ENCODE results near the gene ZDHHC1.
"Not testable (repeated sequence)": the region's sequence is repeated elsewhere in the genome, so short reads cannot be mapped to it uniquely, and the experiment has no call there.

The ZDHHC1 gene

GRCh38 chr16:67430504-67430976, 14.3 kb upstream of the ZDHHC1 start:
- no peak for DNase-seq

- no peak for DNase-seq
These were observed 13.7 kb upstream of the ZDHHC1 start for GRCh38 chr16:67429799-67430503.

DNA sequence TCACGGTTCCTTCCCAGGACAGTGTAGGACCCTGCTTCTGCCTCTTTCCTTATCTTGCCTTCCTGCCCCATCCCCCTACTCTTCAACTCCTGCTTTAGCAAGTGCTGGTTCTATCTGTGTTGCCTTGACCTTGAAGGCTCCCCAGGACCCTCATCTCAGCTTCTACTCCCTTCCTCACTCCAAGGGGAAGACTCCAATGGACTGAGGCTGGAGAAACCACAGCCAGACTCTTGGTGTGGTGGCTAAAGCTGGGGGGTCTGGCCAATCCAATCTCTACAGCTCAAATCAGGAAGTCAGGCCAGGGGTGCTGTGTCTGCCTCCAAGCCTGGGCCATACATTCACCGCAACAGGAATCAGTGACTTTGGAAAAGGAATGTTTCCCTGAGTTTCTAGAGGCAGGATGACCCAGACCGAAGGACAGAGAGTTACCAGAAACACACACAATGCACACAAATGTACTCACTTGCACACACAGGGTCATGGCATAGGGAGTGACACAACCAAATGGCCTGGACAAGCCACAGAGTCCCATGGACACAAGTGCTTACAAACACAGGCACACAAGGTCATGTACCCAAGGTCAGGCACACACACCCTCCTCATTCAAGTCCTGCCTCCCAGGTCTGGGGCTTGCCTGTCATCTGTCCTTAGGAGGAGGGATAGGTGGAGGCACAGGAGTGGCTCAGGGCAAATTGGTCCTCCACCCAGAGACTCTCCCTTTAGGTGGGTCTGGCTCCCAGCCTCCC, 12.9 kb upstream of the ZDHHC1 start:
- no peak for DNase-seq

GRCh38 chr16:67428146-67428731, 12.0 kb upstream of the ZDHHC1 start:
- DNase-seq = peak; percentile 64

- DNase-seq = no peak
These were observed 10.7 kb upstream of the ZDHHC1 start for GRCh38 chr16:67426950-67427349.

DNA sequence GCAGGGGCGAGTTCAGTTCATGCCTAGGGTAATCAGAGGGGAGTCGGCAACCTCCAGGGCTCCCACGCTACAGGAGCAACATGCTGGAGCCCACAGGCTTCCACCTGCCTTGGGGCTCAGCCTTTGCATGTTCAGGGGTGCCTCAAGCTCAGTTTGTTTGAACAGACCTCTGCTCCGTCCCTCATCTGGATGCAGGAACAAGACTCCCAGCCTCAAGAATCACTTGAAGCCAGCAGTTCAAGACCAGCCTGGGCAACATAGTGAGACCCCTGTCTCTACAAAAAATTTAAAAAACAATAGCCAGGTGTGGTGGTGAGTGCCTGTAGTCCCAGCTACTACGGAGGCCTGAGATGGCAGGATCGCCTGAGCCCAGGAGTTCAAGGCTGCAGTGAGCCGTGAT, 9.7 kb upstream of the ZDHHC1 start:
- no peak for DNase-seq

DNA sequence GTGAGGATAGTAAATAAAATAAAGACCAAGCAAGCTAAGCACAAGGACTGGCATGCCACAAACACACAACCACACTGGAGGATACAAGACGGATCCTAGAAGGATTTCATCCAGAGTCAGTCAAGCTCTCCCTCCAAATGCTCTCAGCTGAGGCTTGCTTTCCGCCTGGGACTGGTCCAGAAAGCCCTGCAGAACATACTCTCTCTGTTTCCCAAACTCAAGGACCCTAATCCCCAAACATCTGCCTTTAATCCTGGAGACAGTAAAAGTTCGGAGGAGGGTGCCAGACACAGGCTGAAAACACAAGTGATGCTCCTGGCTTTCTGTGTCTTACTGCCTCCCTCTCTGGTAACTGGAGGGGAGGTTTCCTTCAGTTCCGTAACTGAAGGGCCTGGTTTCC, 9.3 kb upstream of the ZDHHC1 start:
- DNase-seq = no peak

- DNase-seq = no peak
These were observed 8.8 kb upstream of the ZDHHC1 start for GRCh38 chr16:67425061-67425460.

DNA sequence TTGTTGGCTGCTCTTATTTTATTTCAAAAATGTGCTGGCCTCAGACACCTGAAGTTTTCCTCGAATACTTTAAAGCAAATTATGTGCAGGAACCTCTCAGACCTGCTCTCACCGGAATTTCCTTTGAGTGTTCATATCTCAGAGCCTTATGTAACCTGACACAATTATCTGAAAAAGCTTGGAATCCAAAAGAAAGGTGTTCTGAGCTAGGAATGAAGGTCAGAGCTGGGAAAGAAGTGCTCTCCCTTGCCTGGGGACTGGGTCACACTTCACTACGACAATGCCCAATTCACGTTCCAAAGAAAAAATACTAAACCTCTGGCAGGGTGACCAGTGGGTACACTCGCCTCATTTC, 8.0 kb upstream of the ZDHHC1 start:
- DNase-seq = no peak

DNA sequence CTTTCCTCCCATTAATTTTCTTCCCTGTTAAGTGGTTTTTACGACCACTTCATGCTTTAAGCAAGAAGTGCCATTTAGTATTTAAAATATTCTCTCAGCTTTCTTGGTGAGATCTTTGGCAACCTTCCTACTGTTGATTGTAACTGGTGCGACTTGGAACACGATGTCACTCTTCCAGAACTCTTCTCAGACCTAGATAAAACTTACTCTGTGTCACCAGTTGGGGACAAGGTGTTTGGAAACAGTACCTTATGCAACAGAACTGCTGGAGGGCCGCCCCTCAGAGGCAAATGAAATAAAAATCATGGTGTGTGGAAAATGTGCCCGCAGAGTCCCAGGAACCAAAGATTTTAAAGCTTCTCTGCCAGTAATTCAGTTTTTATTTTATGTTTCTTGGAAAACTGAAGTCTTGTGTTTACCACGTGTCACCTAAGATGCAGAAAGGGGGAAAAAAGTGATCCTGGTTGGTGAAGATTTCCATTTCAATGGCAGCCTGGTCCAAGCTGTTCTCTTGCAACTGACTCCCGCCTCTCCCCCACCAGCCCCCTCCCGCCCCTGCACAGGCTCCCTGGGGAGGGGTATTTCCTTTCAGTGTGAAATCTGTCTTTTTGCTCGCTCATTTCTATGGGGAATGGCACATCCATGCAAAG, 7.5 kb upstream of the ZDHHC1 start:
- DNase-seq = no peak

GRCh38 chr16:67423015-67423414, 6.7 kb upstream of the ZDHHC1 start:
- no peak for DNase-seq

DNA sequence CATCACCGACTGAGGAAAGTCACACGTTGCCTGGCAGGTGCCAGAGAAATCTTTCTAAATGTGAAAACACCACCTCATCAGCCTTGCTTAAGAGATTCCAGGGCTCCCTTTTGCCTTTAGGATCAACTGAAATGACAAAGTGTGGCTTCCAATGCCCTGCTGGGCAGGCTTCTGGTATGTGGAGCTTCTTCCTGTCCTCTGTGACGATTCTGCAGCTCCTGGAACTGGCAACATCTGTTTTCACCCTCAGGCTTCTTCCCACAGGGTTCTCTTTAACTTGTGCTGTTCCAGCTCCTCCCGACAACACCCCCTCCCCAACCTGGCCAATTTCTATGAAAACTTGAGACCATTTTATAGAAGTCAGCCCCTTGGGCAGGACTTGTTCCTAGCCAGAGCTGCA, 4.8 kb upstream of the ZDHHC1 start:
- no peak for DNase-seq

DNA sequence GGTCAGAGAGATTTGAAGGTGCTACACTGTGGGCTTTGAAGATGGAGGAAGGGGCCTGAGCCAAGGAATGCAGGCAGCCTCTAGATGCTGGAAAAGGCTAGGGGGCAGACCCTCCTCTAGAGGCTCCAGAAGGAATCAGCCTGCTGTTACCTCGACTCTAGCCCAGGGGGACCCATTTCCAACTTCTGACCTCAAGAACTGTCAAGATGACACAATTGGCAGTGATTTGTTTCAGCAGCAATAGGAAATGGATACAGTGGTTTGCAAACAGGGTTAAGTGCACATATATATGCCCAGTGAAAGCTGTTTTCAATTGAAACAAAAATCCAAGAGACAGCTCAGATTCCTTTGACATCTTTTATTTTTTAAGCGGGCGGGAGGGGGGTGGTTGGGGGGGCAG, 3.7 kb upstream of the ZDHHC1 start:
- DNase-seq = no peak

DNA sequence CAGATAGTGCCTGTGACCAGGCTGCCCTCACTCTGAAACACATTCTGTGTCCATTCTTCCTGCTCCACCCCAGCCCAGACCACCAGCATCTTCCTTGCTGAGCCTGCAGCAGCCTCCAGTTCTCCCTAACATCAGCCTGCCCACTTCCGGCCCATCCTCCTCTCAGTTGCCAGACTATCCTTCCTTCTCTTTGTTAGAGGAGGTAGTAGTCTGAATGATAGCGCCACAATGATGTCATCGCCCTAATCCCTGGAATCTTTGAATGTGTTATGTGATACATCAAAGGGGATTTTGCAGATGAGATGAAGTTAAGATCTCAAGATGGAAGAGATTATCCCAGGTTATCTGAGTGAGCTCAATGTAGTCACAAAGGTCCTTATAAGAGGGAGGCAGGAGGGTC, 3.2 kb upstream of the ZDHHC1 start:
- peak; percentile 25 for DNase-seq

GRCh38 chr16:67417333-67418061, 1.2 kb upstream of the ZDHHC1 start:
- DNase-seq = no peak

DNA sequence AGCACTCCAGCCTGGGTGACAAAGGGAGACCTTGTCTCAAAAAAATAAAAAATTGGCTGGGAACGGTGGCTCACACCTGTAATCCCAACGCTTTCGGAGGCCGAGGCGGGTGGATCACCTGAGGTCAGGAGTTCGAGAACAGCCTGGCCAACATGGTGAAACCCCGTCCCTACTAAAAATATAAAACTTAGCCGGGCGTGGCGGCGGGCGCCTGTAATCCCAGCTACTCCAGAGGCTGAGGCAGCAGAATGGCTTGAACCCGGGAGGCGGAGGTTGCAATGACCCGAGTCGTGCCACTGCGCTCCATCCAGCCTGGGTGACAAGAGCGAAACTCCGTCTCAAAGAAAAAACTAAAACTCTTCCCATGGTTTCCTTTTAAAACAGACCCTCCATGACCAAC, 856 bp downstream of the ZDHHC1 start:
- DNase-seq = not testable (repeated sequence)

GRCh38 chr16:67413978-67414911, 2.0 kb downstream of the ZDHHC1 start:
- DNase-seq = no peak

- DNase-seq = no peak
These were observed 4.0 kb downstream of the ZDHHC1 start for GRCh38 chr16:67412294-67412693.

DNA sequence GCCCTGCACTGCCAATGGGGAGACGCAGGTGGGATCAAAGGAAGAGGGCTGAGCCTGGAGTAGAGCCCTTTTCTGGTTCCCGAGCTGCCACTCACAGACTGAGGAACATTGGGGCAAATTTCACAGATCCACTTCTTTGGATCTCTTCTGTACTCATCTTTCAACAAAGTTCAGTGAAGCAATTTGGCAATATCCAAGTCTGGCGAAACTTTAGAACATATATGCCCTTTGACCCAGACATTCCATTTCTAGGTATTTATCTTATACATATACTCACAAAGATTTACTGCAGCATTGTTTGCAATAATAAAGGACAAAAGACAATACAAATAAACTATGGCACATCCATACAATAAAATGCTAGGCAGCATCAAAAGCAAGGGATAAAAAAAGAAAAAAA, 4.9 kb downstream of the ZDHHC1 start:
- DNase-seq = no peak

GRCh38 chr16:67409631-67410030, 6.6 kb downstream of the ZDHHC1 start:
- DNase-seq = no peak

DNA sequence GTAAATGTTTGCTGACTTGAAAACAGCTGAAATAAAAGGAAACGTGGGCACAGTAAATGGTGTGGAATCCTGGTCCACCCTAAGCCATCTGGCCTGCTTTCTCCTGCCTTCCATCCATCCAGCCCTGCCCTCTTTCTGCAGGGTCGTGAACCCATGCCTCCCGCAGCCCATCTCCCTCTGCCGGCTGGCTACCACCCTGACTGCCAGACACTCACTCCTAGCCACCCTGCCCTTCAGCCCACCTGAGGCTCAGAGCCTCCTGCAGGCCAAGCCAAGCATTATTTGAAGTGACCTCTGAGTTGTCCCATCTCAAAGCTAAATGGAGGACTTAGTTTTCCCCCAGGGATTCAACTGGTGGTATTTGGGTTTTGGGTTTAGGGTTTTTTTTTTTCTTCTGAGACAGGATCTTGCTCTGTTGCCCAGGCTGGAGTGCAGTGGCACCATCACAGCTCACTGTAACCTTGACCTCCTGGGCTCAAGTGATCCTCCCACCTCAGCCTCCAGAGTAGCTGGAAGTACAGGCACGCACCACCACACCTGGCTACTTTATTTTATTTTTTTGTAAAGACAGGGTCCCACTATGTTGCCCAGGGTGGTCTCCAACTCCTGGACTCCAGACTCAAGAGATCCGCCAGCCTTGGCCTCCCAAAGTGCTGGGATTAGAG, 8.4 kb downstream of the ZDHHC1 start:
- no peak for DNase-seq
